NCI-H187 (cell line): ENCODE measurements around the gene OR10H1.
"Not testable (repeated sequence)": the region's sequence is repeated elsewhere in the genome, so short reads cannot be mapped to it uniquely, and the experiment has no call there.

Experiments used
- DNase-seq, 2 experiments: peaks; one replicate each; lab custom pipeline; 2025; lab: John Stamatoyannopoulos, UW

OR10H1 gene, protein sequence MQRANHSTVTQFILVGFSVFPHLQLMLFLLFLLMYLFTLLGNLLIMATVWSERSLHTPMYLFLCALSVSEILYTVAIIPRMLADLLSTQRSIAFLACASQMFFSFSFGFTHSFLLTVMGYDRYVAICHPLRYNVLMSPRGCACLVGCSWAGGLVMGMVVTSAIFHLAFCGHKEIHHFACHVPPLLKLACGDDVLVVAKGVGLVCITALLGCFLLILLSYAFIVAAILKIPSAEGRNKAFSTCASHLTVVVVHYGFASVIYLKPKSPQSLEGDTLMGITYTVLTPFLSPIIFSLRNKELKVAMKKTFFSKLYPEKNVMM

DNA sequence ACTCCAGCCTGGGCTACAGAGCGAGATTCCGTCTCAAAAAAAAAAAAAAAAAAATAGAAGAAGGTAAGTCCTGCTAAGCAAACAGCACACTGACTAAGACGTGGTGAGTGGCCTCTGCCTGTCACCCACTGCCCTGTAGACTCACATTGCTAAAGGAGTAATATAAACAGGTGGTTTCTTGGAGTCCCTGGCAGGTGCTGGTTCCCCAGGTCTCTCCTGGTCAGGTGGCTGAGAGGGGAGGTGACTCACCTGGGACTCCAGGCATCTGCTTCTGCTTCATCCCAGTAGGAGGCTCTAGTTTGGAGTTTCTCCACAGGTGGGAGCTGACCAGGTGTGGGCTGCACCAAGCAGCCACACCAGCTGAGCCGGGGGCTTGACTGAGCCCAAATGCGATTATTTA is at the start of gene OR10H1:
OR10H1 (minus strand) TSS at position 359 of the 400 bp plus-strand sequence. CDS start 7,627 bp downstream, outside the sequence.
- no peak for DNase-seq

DNA sequence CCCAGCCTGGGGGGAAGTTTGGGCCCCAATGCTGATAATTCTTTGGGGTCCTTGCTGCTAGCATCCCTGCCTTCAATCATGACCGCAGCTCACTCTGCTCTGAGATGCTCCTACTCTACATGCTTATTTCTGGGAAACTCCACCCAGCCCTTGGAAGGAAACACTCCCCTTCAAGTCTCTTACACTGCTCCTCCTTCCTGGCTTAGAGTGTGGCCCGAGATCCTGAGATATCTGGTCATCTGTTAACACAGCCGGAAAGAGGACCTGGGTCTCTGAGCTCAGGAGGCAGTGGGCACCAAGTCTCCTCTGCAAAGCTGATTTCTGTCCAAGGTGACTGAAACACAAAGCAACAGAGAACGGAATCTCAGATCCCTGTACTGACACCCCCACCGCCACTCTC is 49.4 kb upstream of the OR10H1 start:
- no peak for DNase-seq

DNA sequence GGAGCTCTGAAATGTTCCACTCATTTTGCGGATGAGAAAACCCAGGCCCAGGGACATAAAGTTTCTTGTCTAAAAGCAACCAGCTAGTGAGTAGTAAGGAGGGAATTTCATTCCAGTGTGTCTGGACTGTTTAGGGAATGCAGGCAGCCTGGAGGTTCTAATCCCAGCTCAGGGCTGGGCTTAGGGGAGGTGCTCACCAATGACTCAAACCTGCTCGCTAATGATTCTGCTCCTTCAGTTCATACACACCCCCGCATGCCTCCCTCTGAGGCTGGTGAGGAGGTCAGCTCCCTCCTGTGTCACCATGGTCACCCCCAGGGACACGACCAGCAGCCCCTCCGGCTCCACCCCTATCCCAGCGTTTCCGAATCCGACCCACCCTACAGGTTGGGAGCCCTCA is 47.8 kb upstream of the OR10H1 start:
- DNase-seq, result no peak

DNA sequence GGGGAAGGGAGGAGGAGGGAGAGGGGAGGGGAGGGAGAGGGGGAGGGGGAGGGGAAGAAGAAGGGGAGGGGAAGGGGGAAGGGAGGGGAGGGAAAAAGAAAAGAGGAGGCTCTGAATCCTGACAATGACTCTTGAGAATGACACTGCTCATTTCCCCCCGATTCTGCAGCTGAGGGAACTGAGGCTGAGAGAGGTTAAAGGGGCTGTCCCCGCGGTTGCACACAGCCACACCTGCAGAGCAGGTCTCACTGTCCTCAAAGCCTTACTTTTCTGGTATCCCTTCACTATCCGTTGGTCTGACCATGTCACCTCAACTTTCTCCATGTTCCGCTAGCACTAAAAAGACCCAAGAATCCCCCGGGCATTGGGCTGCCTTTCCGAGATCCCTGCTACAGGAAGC is 47.0 kb upstream of the OR10H1 start:
- DNase-seq, result no peak

DNA sequence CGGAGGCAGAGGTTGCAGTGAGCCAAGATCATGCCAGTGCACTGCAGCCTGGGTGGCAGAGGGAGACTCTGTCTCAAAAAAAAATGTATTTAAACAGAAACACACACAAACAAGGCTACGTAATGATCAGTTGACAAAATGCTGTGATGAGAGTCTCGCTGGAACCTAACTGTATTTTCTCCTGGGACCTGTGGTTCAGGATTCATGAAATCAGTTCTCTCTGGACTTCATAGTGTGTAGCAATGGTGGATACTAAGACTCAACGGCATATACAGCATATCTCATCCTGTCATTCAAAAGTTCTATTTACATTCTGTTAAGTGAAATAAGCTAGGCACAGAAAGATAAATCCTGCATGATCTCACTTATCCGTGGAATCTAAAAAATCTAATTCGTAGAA is 45.1 kb upstream of the OR10H1 start:
- no peak for DNase-seq

DNA sequence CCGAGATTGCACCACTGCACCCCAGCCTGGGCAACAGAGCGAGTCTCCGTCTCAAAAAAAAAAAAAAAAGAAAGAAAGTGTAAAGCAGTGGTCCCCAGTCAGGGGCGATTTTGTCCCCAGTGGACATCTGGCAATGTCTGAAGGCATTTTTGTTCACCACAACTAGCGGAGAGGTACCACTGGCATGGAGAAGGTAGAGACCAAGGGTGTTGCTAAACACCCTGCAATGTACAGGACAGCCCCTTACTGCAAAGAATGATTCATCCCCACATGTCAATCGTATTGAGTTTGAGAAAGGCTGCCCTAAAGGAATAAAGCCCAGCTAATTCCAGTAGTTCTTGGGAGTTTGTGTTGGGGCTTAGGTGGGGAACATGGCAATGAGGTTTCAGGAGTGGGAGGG is 43.7 kb upstream of the OR10H1 start:
- no peak for DNase-seq

DNA sequence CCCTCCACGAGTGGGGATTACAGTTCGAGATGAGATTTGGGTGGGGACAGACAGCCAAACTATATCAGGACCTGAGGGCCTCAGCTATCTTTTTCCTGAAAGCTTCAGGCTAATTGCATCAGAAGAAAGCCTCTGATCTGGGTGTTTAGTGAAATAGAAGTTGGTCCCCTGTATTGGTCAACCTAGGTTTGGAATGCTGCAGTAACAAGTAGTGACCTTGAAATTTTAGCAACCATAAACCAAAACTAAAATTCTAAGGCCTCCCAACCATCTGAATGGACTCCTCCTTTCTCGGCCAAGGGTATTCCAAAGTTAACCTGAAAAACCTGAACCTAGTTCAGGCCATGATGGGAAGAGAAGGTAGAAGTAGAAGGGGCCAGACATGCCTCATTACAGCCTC is 34.9 kb upstream of the OR10H1 start:
- DNase-seq, result no peak

DNA sequence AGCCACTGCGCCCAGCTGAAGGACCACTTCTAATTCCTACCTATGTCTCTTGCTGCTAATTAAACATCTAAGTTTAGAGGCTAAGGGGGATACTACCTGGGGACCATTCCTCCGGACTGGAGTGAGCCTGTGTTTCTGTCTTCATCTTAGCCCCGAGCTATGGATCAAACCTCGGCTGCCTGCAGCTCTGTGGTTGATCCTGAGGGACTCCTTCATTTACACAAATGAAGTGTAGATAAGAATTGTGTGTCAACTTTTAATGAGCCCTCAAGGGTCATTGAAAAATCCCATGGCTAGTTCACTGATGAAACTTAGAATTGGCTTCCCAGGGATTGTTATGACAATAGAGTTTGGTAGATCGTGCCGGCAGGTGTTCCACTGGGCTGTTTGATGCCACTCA is 31.5 kb upstream of the OR10H1 start:
- DNase-seq, result no peak

DNA sequence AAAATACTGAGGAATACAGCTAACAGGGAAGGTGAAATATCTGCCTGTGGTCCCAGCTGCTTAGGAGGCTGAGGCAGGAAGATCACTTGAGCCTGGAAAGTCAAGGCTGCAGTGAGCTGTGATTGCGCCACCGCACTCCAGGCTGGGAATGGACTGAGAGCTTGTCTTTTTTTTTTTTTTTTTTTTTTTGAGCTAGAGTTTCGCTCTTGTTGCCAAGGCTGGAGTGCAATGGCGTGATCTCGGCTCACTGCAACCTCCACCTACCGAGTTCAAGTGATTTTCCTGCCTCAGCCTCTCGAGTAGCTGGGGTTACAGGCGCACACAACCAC is 28.4 kb upstream of the OR10H1 start:
- not testable (repeated sequence) for DNase-seq

DNA sequence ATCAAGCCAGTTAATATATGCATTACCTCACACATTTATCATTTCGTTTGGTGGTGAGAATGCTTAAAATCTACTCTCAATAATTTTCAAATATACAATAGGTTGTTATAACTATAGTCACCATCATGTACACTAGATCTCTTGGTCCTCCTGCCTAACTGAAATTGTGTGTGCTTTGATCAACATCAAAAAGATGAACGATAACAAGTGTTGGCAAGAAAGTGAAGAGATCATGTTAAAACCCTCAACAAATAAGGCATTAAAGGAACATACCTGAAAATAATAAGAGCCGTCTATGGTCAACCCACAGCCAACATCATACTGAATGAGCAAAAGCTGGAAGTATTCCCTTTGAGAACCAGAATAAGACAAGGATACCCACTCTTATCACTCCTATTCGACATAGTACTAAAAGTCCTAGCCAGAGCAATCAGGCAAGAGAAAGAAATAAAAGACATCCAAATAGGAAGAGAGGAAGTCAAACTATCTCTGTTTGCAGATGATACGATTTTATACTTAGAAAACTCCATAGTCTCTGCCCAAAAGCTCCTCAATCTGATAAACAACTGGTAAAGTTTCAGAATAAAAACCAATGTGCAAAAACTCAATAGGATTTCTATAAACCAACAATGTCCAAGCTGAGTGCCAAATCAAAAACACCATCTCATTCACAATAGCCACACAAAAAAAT is 27.9 kb upstream of the OR10H1 start:
- DNase-seq, result no peak

DNA sequence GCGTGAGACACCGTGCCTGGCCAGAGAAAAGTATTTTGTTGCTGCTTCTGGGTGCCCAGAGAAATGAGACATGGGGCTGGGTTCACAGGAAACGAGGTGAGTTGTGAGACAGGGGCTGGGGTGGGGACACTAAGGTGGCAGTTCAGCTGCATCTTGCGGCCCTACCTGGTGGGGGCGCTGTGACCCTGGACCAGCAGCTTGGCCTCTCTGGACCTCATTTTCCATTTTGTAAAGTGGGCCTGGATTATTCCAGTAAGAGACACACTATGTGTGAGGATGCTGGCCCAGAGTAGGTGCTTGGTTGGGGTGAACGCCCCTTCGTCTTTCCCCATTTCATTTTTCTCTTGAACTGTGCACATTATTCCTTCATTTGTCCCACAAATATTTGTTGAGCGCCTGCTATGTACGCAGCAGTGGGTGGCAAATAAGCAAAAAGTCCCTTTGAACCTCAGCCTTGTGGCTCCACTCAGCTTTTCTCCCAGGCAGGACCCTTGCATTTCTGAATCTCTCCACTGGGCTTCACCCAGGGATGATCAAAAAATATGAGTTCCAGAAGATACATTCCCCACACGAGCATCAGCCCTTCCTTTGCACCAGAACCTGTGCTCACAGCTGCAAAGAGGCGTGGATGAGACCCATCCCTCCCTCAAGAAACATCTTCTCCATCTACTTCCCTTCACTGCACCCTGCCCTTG is 26.6 kb upstream of the OR10H1 start:
- no peak for DNase-seq

DNA sequence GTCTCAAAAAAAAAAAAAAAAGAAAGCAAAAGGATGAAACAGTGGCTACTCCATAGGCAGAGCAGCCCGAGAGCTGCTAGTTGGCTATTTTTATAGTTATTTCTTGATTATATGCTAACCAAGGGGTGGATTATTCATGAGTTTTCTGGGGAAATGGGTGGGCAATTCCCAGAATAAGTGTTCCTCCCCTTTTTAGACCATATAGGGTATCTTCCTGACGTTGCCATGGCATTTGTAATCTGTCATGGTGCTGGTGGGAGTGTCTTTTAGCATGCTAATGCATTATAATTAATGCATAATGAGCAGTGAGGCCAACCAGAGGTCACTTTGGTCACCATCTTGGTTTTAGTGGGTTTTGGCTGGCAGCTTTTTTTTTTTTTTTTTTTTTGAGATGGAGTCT is 25.4 kb upstream of the OR10H1 start:
- no peak for DNase-seq

DNA sequence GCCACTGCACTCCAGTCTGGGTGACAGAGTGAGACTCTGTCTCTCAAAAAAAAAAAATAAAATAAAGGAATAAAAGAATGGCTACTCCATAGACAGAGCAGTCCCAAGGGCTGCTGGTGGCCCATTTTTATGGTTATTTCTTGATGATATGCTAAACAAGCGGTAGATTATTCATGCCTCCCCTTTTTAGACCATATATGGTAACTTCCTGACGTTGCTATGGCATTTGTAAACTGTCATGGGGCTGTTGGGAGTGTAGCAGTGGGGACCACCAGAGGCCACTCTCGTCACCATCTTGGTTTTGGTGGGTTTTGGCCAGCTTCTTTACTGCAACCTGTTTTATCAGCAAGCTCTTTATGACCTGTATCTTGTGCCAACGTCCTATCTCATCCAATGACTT is 24.4 kb upstream of the OR10H1 start:
- not testable (repeated sequence) for DNase-seq

DNA sequence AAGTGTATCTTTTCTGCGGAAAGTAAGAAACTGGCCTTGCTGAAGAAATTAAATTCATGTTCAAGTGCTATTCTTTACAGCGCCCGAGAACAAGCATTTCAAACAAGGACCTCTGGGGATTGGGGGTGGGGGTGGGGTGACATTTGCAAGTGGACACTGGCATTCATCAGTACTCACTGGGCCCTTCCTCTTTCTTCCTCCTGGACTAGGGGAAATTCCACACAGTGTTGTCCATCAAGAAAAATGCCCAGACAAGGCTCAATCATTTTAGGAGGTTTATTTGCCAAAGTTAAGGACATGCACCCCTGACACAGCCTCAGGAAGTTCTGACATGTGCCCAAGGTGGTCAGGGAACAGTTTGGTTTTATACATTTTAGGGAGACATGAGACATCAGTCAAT is 22.9 kb upstream of the OR10H1 start:
- DNase-seq, result no peak

DNA sequence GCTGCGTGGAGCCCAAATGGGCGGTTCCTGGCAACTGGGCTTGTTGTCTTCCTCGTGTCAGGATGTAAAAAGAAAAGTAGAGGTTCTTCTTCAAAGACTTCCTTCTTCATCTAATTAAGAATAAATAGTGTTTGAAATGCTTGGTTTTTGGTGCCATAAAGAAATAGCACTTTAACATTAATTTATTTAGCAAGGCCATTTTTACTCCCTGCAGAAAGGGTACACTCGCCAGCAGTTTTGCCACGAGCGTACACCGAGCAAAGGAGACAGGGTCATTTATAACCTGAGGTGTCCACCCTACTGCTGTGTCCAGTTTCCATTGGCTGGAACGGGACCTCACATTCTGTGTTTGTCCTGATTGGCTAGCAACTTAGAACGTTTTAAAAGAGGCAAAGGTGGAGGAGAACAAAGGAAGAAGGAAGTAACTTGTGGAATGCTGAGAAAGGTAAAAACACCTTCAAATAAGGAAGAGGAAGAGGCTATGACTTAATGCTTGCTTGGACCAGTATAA is 21.8 kb upstream of the OR10H1 start:
- no peak for DNase-seq

DNA sequence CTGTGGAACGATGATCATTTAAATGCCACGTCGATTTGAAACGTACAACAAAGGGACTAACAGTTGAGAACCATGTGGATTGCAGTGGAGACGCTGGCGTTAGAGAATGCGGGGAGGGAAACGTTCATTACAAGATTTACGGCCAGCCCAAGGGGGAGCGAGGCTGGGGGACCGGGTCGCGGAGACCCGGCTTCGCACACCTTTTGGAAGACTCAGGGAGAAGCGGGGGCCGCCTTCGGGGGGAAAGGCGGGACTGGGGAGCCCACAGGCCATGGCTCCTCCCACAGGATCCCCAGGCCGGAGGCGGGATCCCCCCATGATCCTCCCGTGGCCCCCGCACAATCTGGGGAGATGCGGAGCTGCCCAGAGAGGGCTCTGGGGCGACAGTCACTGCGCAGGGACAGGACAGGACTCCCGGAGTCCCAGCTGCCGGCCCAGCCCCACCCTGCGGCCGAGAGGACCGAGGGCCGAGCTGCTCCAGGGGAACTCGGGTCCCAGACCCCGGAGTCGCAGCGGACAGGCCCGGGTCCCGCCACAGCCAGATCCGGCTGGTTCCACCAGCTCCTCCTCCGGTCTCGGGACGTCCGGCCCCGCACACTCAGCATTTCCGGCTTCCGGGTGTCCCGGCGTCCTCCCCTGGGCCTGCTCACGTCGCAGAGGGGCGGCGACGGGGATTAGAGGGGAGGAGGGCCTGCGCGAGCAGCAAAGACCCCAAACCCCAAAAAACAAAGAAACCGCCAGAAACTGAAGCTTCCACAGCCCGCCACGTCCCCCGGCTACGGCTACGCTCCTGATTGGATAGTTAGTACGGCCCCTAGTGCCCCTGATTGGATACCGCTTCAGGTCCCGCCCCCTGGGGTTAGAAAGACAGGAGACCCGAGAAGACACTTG is 21.1 kb upstream of the OR10H1 start:
- no peak for DNase-seq

DNA sequence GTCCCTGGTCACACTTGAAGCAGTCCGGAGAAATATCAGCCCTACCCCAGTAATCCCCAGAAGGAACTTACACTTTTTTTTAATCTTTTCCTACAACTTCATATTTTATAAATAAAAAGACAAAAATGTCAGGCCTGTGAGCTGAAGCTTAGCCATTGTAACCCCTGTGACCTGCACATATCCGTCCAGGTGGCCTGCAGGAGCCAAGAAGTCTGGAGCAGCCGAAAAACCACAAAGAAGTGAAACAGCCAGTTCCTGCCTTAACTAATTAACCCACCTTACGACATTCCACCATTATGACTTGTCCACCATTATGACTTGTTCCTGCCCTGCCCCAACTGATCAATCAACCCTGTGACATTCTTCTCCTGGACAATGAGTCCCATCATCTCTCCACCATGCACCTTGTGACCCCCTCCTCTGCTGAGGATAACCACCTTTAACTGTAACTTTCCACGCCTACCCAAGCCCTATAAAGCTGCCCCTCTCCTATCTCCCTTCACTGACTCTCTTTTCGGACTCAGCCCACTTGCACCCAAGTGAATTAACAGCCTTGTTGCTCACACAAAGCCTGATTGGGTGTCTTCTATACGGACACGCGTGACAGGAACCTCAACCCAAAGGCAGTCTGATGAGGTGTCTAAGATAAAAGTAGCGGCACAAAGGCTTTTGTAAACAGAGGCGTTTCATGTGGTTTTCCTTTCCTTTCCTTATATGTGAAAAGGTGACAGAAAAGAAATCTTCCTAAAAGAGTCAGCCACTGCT is 20.3 kb upstream of the OR10H1 start:
- not testable (repeated sequence) for DNase-seq

DNA sequence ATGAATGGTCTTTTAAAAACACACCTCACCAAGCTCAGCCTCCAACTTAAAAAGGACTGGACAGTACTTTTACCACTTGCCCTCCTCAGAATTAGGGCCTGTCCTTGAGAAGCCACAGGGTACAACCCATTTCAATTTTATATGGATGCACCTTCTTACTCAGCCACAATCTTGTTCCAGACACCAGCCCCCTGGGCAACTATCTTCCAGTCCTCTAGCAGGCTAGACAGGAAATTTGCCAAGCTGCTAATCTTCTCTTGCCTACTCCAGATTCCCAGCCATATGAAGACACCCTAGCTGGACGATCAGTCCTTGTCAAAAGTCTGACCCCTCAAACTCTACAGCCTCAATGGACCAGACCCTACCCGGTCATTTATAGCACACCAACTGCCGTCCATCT is 18.8 kb upstream of the OR10H1 start:
- DNase-seq, result not testable (repeated sequence)

DNA sequence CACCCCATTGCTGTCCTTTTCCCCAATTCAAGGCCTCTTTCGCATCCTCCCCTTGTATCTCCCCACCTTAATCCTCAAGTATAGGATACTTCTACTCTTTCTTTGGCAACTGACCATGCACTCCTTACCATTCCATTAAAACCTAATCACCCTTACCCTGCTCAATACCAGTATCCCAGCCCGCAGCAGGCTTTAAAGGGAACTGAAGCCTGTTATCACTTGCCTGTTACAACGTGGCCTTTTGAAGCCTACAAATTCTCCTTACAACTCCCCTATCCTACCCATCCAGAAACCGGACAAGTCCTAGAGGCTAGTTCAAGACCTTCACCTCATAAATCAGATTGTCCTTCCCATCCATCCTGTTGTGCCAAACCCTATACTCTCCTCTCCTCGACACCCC is 16.2 kb upstream of the OR10H1 start:
- no peak for DNase-seq

DNA sequence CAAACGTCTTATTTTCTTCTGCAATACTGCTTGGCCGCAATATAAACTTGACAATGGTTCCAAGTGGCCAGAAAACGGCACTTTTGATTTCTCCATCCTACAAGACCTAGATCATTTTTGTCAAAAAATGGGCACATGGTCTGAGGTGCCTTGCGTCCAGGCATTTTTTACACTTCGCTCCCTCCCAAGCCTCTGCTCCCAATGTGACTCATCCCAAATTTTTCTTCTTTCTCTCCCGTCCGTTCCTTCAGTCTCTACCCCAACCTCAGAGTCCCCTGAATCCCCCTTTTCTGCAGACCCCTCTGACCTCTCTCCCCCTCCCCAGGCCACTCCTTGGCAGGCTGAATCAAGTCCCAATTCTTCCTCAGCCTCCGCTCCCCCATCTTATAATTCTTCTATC is 14.3 kb upstream of the OR10H1 start:
- DNase-seq, result no peak

DNA sequence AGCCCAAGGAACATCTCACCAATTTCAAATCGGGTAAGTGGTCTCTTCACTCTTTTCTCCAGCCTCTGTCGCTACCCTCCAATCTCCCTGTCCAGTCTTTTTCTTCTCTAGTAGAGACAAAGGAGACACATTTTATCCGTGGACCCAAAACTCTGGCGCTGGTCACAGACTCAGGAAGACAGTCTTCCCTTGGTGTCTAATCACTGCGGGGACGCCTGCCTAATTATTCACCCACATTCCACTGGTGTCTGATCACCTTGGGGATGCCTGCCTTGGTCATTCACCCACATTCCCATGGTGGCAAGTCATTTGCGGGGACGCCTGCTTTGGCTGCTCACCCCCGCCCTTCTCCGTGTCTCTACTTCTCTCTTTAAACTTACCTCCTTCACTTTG is 13.8 kb upstream of the OR10H1 start:
- no peak for DNase-seq
